Mesendoderm (in vitro differentiated cells): ENCODE measurements around the gene SOX18.

Source experiments
- DNase-seq: peaks from one replicate; pipeline ENCODE4 v3.0.0; 2013
- H2AK5ac ChIP-seq: 2 replicates; pipeline ENCODE4 v1.6.1; 2013; ENCODE audit warnings: low read length, inconsistent platforms
- H2BK120ac ChIP-seq: 2 replicates; pipeline ENCODE4 v1.6.1; 2013; ENCODE audit warnings: low read depth, mild to moderate bottlenecking, low read length, moderate library complexity, mixed read lengths
- H2BK15ac ChIP-seq: replicated peaks from 2 replicates; pipeline ENCODE4 v1.6.1; 2013; ENCODE audit warnings: low read depth, mild to moderate bottlenecking, moderate library complexity
- H2BK5ac ChIP-seq: 2 replicates; pipeline ENCODE4 v1.6.1; 2013; ENCODE audit warnings: low read length, inconsistent platforms
- H3K18ac ChIP-seq: 2 replicates; pipeline ENCODE4 v1.6.1; 2013; ENCODE audit warnings: mild to moderate bottlenecking, low read length, mixed read lengths
- H3K23ac ChIP-seq: one replicate; pipeline ENCODE4 v1.6.1; 2013; ENCODE audit warnings: low read length
- H3K27ac ChIP-seq: 2 replicates; pipeline ENCODE4 v1.5.1; 2013; ENCODE audit warnings: low read depth, mild to moderate bottlenecking, inconsistent platforms, low read length, moderate library complexity
- H3K27me3 ChIP-seq: 2 replicates; pipeline ENCODE4 v1.6.1; 2013; ENCODE audit warnings: low read length, control low read depth, mild to moderate bottlenecking, inconsistent platforms; ENCODE audit not compliant: insufficient read depth, poor library complexity
- H3K36me3 ChIP-seq: 2 replicates; pipeline ENCODE4 v1.6.1; 2013; ENCODE audit warnings: low read length, inconsistent platforms; ENCODE audit not compliant: control insufficient read depth, insufficient read depth
- H3K4ac ChIP-seq: one replicate; pipeline ENCODE4 v1.6.1; 2013; ENCODE audit warnings: low read depth, mild to moderate bottlenecking, low read length, moderate library complexity
- H3K4me1 ChIP-seq: 2 replicates; pipeline ENCODE4 v1.6.1; 2013; ENCODE audit warnings: low read depth, low read length, inconsistent platforms; ENCODE audit not compliant: control insufficient read depth
- H3K4me2 ChIP-seq: 2 replicates; pipeline ENCODE4 v1.6.1; 2013; ENCODE audit warnings: low read length
- H3K4me3 ChIP-seq: 2 replicates; pipeline ENCODE4 v1.5.1; 2013; ENCODE audit warnings: mild to moderate bottlenecking, low read length
- H3K56ac ChIP-seq: one replicate; pipeline ENCODE4 v1.6.1; 2013; ENCODE audit warnings: low read length
- H3K79me1 ChIP-seq: 2 replicates; pipeline ENCODE4 v1.6.1; 2013; ENCODE audit warnings: low read length, inconsistent platforms
- H3K79me2 ChIP-seq: 2 replicates; pipeline ENCODE4 v1.6.1; 2013; ENCODE audit warnings: mild to moderate bottlenecking, low read length; ENCODE audit not compliant: control insufficient read depth, insufficient read depth
- H3K9ac ChIP-seq: 2 replicates; pipeline ENCODE4 v1.6.1; 2013; ENCODE audit warnings: low read length, inconsistent platforms
- H4K5ac ChIP-seq: one replicate; pipeline ENCODE4 v1.6.1; 2013; ENCODE audit warnings: low read length
- H4K8ac ChIP-seq: one replicate; pipeline ENCODE4 v1.6.1; 2013; ENCODE audit warnings: low read depth, mild to moderate bottlenecking, control low read depth, low read length, moderate library complexity
- WGBS: extraction: QIAGEN DNeasy Blood & Tissue Kit; methylation state at CpG from one replicate; pipeline ENCODE4 v1.1.7; 2013; ENCODE audit warnings: low lambda C conversion rate, missing lambda C conversion rate; ENCODE audit not compliant: insufficient coverage; ENCODE audit errors: extremely low coverage; 5-methylcytosine and 5-hydroxymethylcytosine counted together

The SOX18 gene

GRCh38 chr20:64079273-64080012 lies 30.0 kb upstream of the SOX18 start, which contains the start of gene RGS19:
Gene RGS19 (minus strand): TSS chr20:64079518. CDS start chr20:64076886, 2,632 bp downstream.
- no CpG with 5 or more reads among the region's 73 CpGs for WGBS
- Histone ChIP-seq H3K4me1 (no peaks in the 10 kb centered on the region), H3K18ac (peak within 1 kb of the TSS; percentile 69), H3K27me3 (peaks cover 8% of the 10 kb centered on the region), H2AK5ac (no peak within 1 kb of the TSS), H3K9ac (peak within 1 kb of the TSS; percentile 93), H3K36me3 (no peaks in the 10 kb centered on the region), H3K56ac (peak within 1 kb of the TSS; percentile 98), H4K5ac (no peak within 1 kb of the TSS), H3K4me3 (peak within 1 kb of the TSS; percentile 75), H3K4ac (peak within 1 kb of the TSS; percentile 82), H3K79me1 (no peaks in the 10 kb centered on the region), H3K23ac (peak within 1 kb of the TSS; percentile 80), H3K79me2 (no peaks in the 10 kb centered on the region), H2BK5ac (no peak within 1 kb of the TSS), H3K4me2 (peak within 1 kb of the TSS; percentile 97), H3K27ac (peak within 1 kb of the TSS; percentile 7), H4K8ac (peak within 1 kb of the TSS; percentile 97), H2BK120ac (no peak within 1 kb of the TSS), H2BK15ac (no peak within 1 kb of the TSS)
- peak; percentile 77 for DNase-seq

DNA sequence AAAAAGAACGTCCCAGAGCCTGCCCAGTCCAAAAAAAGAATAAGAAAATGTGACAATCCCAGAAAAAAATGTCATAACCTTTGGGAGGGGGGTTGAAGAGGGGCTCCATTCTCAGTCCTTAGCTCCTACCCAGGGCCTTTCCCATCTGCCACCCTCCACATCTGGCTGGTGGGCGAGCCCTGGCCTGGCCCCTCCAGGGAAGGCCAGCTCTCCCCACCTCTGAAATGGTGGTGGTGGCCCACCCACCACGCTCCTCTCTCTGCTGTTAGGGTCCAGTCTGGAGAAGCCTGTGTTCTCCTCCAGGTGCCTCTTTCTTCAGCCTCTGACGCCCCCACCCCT lies 29.5 kb upstream of the SOX18 start:
- Histone ChIP-seq H3K4me1 (no peaks in the 10 kb centered on the region), H3K27ac (no peak overlapping the region)

GRCh38 chr20:64077876-64078551 lies 28.6 kb upstream of the SOX18 start:
- no peak overlapping the region for H3K23ac ChIP-seq
- peak overlapping the region; percentile 15 for H3K9ac ChIP-seq
- no peak overlapping the region for H2BK15ac ChIP-seq
- no peak overlapping the region for H2BK120ac ChIP-seq
- H3K4me1 ChIP-seq = no peaks in the 10 kb centered on the region
- H4K5ac ChIP-seq = no peak overlapping the region
- no CpG with 5 or more reads among the region's 15 CpGs for WGBS
- H3K27me3 ChIP-seq = no peaks in the 10 kb centered on the region
- no peak for DNase-seq
- H3K4ac ChIP-seq = no peak overlapping the region
- peak overlapping the region; percentile 38 for H3K56ac ChIP-seq
- H4K8ac ChIP-seq = no peak overlapping the region
- H3K36me3 ChIP-seq = no peaks in the 10 kb centered on the region
- no peak overlapping the region for H3K18ac ChIP-seq
- H3K4me2 ChIP-seq = no peak overlapping the region
- no peaks in the 10 kb centered on the region for H3K79me1 ChIP-seq
- H2BK5ac ChIP-seq = no peak overlapping the region
- H3K79me2 ChIP-seq = no peaks in the 10 kb centered on the region
- no peak overlapping the region for H3K27ac ChIP-seq
- H2AK5ac ChIP-seq = no peak overlapping the region
- H3K4me3 ChIP-seq = no peak overlapping the region

More for the DNA sequence above, 29.5 kb upstream of the SOX18 start:
- no peak overlapping the region for H4K5ac ChIP-seq
- no peak overlapping the region for H2BK120ac ChIP-seq
- WGBS = no CpG with 5 or more reads among the region's 4 CpGs
- no peak for DNase-seq
- no peak overlapping the region for H3K23ac ChIP-seq
- peak overlapping the region; percentile 92 for H3K56ac ChIP-seq
- no peaks in the 10 kb centered on the region for H3K79me2 ChIP-seq
- H3K18ac ChIP-seq = peak overlapping the region; percentile 69
- peaks cover 2% of the 10 kb centered on the region for H3K27me3 ChIP-seq
- no peak overlapping the region for H2AK5ac ChIP-seq
- H2BK5ac ChIP-seq = no peak overlapping the region
- peak overlapping the region; percentile 82 for H3K9ac ChIP-seq
- H3K4me2 ChIP-seq = peak overlapping the region; percentile 58
- no peak overlapping the region for H3K4ac ChIP-seq
- no peaks in the 10 kb centered on the region for H3K79me1 ChIP-seq
- H4K8ac ChIP-seq = no peak overlapping the region
- H2BK15ac ChIP-seq = no peak overlapping the region
- H3K4me3 ChIP-seq = peak overlapping the region; percentile 64
- H3K36me3 ChIP-seq = no peaks in the 10 kb centered on the region

DNA sequence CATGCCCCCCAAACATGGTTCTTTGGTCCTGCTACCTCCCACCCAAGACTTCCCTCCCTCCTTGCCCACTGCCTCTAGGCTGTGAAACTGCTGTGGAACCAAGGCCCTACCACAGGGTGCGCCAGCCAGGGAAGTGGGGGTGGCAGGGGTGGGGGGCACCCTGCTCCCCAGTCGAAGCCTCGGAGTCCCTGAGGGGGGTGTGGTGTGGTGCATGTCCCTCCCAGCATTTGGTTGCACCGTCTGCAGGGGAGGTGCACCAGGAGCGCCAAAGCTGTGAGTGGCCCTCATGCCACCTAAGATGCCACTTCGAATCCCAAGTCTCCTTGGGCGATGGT lies 28.1 kb upstream of the SOX18 start:
- Histone ChIP-seq H3K79me1 (no peaks in the 10 kb centered on the region), H3K56ac (no peak overlapping the region), H2BK5ac (no peak overlapping the region), H2BK120ac (no peak overlapping the region), H3K4me3 (no peak overlapping the region), H3K4ac (no peak overlapping the region), H3K18ac (no peak overlapping the region), H3K4me2 (no peak overlapping the region), H3K27me3 (no peaks in the 10 kb centered on the region), H3K36me3 (no peaks in the 10 kb centered on the region), H2BK15ac (no peak overlapping the region), H3K79me2 (no peaks in the 10 kb centered on the region), H3K4me1 (no peaks in the 10 kb centered on the region), H3K9ac (no peak overlapping the region), H4K5ac (no peak overlapping the region), H3K27ac (no peak overlapping the region), H2AK5ac (no peak overlapping the region), H3K23ac (no peak overlapping the region), H4K8ac (no peak overlapping the region)
- no CpG with 5 or more reads among the region's 7 CpGs for WGBS
- DNase-seq = no peak

DNA sequence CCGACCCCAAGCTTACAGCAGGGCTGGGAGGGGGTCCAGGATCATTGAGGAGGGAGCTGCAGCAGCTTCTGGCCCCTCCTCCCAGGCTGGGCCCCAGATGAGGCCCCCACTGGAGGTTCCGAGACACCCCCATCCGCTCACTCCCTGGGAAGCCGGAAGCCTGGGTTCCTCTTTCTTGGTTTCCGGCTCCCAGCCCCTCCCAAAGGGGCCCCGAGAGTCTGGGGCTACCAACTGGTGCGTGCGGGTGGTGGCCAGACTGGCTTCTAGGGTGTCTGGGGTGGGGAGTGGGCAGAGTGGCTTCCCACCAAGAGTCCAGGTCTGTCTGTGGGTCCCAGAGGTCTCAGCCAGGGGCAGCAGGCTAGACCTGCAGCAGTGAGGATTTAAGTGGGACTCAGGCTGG lies 27.7 kb upstream of the SOX18 start:
- no peak overlapping the region for H2BK5ac ChIP-seq
- no peak overlapping the region for H4K5ac ChIP-seq
- no peaks in the 10 kb centered on the region for H3K79me2 ChIP-seq
- H3K56ac ChIP-seq = no peak overlapping the region
- H4K8ac ChIP-seq = no peak overlapping the region
- no peak overlapping the region for H3K9ac ChIP-seq
- H3K4me2 ChIP-seq = no peak overlapping the region
- no peak overlapping the region for H3K27ac ChIP-seq
- H3K18ac ChIP-seq = no peak overlapping the region
- H3K4me1 ChIP-seq = no peaks in the 10 kb centered on the region
- H3K4me3 ChIP-seq = no peak overlapping the region
- H2AK5ac ChIP-seq = no peak overlapping the region
- no peak overlapping the region for H2BK15ac ChIP-seq
- no peak overlapping the region for H2BK120ac ChIP-seq
- no peak overlapping the region for H3K23ac ChIP-seq
- WGBS = no CpG with 5 or more reads among the region's 8 CpGs
- H3K4ac ChIP-seq = no peak overlapping the region
- no peaks in the 10 kb centered on the region for H3K36me3 ChIP-seq
- no peaks in the 10 kb centered on the region for H3K79me1 ChIP-seq
- H3K27me3 ChIP-seq = no peaks in the 10 kb centered on the region
- no peak for DNase-seq
